NB4 (cell line): Measurements from ENCODE around the gene HES4.
"Not testable (repeated sequence)": the region's sequence is repeated elsewhere in the genome, so short reads cannot be mapped to it uniquely, and the experiment has no call there.

Experiments
- CTCF ChIP-seq: IDR thresholded peaks from one replicate; pipeline ENCODE4 v1.5.1; 2012; ENCODE audit warnings: low read depth, low read length
- MYC ChIP-seq: IDR thresholded peaks from 2 replicates; pipeline ENCODE4 v1.6.1; 2011; ENCODE audit warnings: low read depth, low read length

- TF ChIP-seq MYC, CTCF: not testable (repeated sequence)
These were observed 12.8 kb upstream of the HES4 start for GRCh38 chr1:1012736-1013104.
